GM19023 (cell line): ENCODE results near the gene WDR45.

Source experiments
- ATAC-seq: cut with Tn5 transposase; IDR thresholded peaks from one replicate; pipeline ENCODE4 v1.9.1; 2021; ENCODE audit warnings: mild to moderate bottlenecking, moderate library complexity; ENCODE audit not compliant: unreplicated experiment

WDR45 gene

GRCh38 chrX:49053223-49054072, 26.2 kb downstream of the WDR45 start:
- ATAC-seq = no peak

GRCh38 chrX:49043987-49044281, 35.8 kb downstream of the WDR45 start:
- ATAC-seq = no peak

GRCh38 chrX:49043220-49043986, 36.3 kb downstream of the WDR45 start, which contains the start of gene TFE3:
Gene TFE3 (minus strand): TSS chrX:49043357. CDS start chrX:49043226, 131 bp downstream.
- ATAC-seq = peak; percentile 89

GRCh38 chrX:49042581-49043219, 37.0 kb downstream of the WDR45 start:
- ATAC-seq = no peak

- no peak for ATAC-seq
These were observed 37.7 kb downstream of the WDR45 start for GRCh38 chrX:49041744-49042580.

- no peak for ATAC-seq
These were observed 39.2 kb downstream of the WDR45 start for GRCh38 chrX:49040376-49040955.

GRCh38 chrX:49039598-49040375, 39.9 kb downstream of the WDR45 start:
- no peak for ATAC-seq

- no peak for ATAC-seq
These were observed 41.7 kb downstream of the WDR45 start for GRCh38 chrX:49037883-49038475.

- ATAC-seq = no peak
These were observed 49.4 kb downstream of the WDR45 start for GRCh38 chrX:49030283-49030682.

- ATAC-seq = no peak
These were observed 49.8 kb downstream of the WDR45 start for GRCh38 chrX:49029876-49030275.
